IPS-15b (cell line): Measurements from ENCODE around the gene JHY.

ENCODE experiments used
- H3K27me3 ChIP-seq: one replicate; pipeline ENCODE4 v1.6.1; 2013; ENCODE audit warnings: low read length; ENCODE audit not compliant: control insufficient read depth, insufficient read depth
- H3K36me3 ChIP-seq: one replicate; pipeline ENCODE4 v1.6.1; 2013; ENCODE audit warnings: low read length; ENCODE audit not compliant: control insufficient read depth, insufficient read depth
- H3K4me1 ChIP-seq: one replicate; pipeline ENCODE4 v1.6.1; 2013; ENCODE audit warnings: mild to moderate bottlenecking, low read length; ENCODE audit not compliant: control insufficient read depth, insufficient read depth
- H3K4me3 ChIP-seq: one replicate; pipeline ENCODE4 v1.5.1; 2013; ENCODE audit warnings: low read depth, low read length
- H3K9ac ChIP-seq: one replicate; pipeline ENCODE4 v1.6.1; 2013; ENCODE audit warnings: low read depth, mild to moderate bottlenecking, low read length
- H3K9me3 ChIP-seq: one replicate; pipeline ENCODE4 v1.6.1; 2013; ENCODE audit warnings: mild to moderate bottlenecking, low read length; ENCODE audit not compliant: control insufficient read depth, insufficient read depth

JHY gene

GRCh38 chr11:122976061-122976733 lies 93.6 kb downstream of the JHY start:
- no peak overlapping the region for H3K9ac ChIP-seq
- peak overlapping the region; percentile 47 for H3K4me3 ChIP-seq
- H3K4me1 ChIP-seq = peaks cover 7% of the 10 kb centered on the region
- H3K36me3 ChIP-seq = no peaks in the 10 kb centered on the region
- H3K9me3 ChIP-seq = no peaks in the 10 kb centered on the region
- peaks cover 91% of the 10 kb centered on the region for H3K27me3 ChIP-seq

- peak overlapping the region; percentile 47 for H3K4me3 ChIP-seq
- peaks cover 8% of the 10 kb centered on the region for H3K4me1 ChIP-seq
- no peaks in the 10 kb centered on the region for H3K9me3 ChIP-seq
- peak overlapping the region; percentile 29 for H3K9ac ChIP-seq
- H3K27me3 ChIP-seq = peaks cover 94% of the 10 kb centered on the region
- H3K36me3 ChIP-seq = no peaks in the 10 kb centered on the region
Measured at GRCh38 chr11:122976734-122977469, 94.3 kb downstream of the JHY start.

DNA sequence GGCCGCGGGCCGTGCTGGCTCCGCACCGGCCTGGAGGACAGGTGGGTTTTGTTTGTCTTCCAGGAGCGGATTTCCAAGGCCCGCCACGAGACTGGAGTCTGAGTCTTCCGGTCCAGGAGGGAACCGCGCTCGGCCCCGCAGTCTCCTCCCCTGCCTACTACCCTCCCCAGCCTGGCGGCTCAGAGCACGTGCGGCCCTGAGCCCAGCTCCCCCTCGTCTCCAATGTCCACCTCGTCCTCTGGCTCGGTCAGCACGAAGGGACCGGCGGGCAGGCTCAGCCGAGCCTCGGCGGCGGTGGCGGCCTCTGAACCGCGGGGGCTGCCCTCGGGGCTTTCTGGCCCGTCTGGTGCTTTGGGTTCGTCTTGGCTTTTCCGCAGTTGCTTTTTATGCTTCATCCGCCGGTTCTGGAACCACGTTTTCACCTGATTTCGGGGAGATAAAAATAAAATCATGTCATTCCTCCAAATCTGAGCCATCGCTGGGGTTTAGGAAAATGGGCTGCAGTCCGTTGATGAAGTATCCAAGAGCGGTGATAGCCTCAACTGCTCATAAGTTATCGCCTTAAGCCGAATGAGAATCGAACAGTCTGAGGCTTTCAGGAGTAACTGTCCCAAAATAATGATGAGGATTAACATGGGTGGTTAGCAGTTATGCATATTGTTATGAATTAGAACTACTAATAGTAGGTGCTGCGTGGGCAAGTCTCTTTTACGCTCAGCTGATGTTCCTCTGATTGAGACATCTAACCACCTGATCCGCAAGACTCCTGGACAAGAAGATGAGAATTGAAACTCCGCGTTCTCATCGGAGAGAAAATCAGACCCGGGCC lies 95.1 kb downstream of the JHY start:
- Histone ChIP-seq H3K4me1 (peaks cover 11% of the 10 kb centered on the region), H3K9ac (peak overlapping the region; percentile 29), H3K36me3 (no peaks in the 10 kb centered on the region), H3K4me3 (peak overlapping the region; percentile 47), H3K9me3 (no peaks in the 10 kb centered on the region), H3K27me3 (peaks cover 98% of the 10 kb centered on the region)

DNA sequence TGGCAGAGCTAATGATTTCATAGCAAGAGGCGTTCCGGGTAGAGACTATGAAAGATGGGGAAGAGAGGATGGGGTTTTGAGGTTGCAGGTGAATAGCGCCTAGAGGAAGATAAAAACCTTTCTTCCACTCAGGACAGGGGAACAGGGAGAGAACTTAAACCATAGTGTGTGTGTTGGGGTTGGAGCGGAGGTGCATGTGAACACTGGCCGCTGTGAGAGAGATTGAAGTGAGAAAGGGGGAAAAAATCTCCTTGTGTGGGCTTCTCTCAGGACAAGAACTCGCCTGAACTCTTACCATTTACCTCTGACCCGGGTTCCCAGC lies 95.7 kb downstream of the JHY start:
- peak overlapping the region; percentile 47 for H3K4me3 ChIP-seq
- no peaks in the 10 kb centered on the region for H3K9me3 ChIP-seq
- no peak overlapping the region for H3K9ac ChIP-seq
- peaks cover 11% of the 10 kb centered on the region for H3K4me1 ChIP-seq
- no peaks in the 10 kb centered on the region for H3K36me3 ChIP-seq
- H3K27me3 ChIP-seq = peaks cover 98% of the 10 kb centered on the region

DNA sequence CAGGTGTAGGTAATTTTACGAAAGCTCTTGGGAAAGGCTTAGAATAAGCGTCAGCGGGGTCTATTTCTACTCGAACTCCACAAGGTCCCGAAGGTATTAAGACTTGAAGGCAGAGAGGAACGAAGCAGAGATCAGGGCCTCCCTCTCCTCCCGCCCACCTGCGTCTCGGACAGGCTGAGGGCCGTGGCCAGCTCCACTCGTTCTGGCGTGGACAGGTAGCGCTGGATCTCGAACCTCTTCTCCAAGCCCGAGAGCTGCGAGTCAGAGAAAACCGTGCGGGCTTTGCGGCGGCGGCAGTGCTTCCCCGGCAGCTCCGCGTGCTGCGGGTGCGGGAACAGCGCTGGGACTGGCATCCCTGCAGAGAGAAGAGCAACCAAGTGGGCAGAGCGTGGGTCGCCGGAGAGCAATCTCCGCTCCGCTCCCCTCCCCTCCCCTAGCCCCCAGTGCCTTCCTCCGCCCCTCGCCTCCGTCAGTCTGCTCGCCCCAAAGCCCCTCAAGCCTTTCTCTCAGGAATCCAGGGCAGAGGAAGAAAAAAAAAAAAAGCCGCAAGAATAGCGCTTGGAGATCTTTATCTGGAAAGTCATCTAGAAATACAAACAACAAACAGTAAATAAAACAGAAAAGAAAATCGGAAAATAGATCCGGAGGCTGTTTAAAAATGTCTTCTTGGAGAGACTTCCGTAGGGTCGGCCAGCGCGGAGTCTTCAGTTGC lies 96.7 kb downstream of the JHY start:
- Histone ChIP-seq H3K27me3 (peaks cover 98% of the 10 kb centered on the region), H3K36me3 (no peaks in the 10 kb centered on the region), H3K9me3 (no peaks in the 10 kb centered on the region), H3K4me3 (peak overlapping the region; percentile 37), H3K9ac (no peak overlapping the region), H3K4me1 (peaks cover 15% of the 10 kb centered on the region)

DNA sequence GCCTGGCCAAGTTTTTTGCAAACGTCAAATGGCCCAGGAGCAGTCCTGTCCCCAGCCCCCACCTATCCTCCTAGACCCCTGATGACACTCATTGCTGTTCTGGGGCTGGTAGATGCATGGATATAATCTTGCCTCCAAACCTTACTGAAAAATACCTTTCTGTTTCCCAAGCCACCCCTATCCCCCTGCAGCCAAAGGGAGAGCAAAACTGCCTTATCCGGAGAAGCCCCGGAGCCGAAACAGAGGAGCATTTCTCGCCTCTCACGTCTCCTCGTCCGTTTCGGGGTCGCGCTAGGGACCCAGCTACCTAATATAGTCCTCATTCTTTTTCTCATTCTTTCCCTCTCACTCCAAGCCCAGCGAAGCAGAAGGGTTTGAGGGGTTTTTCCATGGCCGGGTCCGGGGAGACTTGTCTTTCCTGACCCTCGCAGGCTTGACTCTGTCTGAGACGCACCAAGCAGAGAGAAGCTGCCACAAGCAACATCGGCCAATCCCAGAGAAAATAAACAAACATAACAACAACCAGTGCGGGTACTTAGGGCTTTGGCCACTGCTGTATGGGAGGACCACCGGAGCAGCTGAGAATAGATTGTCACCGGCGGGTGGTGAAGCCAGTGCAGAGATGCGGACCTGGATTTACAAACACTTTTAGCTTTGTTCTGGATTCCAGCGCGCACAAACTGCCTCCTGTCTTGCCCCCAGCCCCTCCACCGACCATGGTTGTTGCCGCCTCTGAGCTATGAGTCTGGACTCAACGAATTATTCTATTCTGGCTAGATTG lies 97.4 kb downstream of the JHY start:
- peaks cover 98% of the 10 kb centered on the region for H3K27me3 ChIP-seq
- no peak overlapping the region for H3K9ac ChIP-seq
- H3K4me1 ChIP-seq = peaks cover 15% of the 10 kb centered on the region
- peak overlapping the region; percentile 27 for H3K4me3 ChIP-seq
- no peaks in the 10 kb centered on the region for H3K9me3 ChIP-seq
- no peaks in the 10 kb centered on the region for H3K36me3 ChIP-seq

DNA sequence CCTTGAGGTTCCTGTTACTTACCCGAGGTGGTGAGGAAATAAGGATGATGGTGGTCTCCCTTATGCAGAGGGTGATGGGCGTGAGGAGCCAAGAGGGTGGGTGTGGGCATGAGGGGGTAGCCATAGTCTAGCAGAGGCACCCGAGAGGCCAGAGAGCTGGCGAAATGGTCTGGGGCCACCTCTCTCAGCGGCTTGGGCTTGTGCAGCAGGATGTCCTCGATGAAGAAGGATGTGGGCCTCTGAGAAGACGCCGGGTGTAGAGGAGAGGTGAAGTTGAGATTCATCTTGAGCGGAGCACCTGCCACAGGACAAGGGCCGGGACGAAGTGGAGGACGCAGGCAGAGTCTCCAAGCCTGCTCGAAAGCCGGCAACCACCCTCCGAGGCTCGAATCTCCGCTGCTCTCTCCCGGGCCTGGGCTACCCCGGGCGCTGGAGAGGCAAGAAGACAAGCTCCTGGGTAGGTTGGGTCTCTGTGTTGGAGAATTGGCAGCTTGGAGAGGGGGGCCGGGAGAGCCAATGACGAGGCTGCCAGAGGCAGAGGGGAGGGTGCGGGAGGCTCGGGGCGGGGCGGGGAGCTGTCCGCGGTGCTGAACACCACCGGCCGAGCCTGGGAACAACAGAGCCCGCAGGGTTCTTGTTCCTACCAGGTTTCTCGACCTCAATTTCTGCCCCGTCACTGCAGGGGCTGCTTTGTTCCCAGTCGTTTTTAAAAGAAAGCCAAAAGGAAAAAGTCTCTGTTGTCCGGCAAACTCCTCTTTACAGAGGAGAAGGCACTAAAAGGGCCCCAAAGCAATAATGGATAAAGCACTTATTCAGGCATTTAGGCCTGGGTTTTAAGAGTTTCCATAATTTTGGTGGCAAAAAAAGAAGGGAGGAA lies 99.1 kb downstream of the JHY start, which contains the start of gene BSX:
TSS of gene BSX (minus strand) at position 447 of the 877 bp plus-strand sequence. CDS start at position 284, 163 bp downstream.
- Histone ChIP-seq H3K4me3 (peak within 1 kb of the TSS; percentile 38), H3K36me3 (no peaks in the 10 kb centered on the region), H3K4me1 (peaks cover 15% of the 10 kb centered on the region), H3K9me3 (no peaks in the 10 kb centered on the region), H3K27me3 (peaks cover 98% of the 10 kb centered on the region), H3K9ac (no peak within 1 kb of the TSS)

GRCh38 chr11:122983438-122984185 lies 101.1 kb downstream of the JHY start:
- H3K27me3 ChIP-seq = peaks cover 90% of the 10 kb centered on the region
- peaks cover 8% of the 10 kb centered on the region for H3K4me1 ChIP-seq
- H3K4me3 ChIP-seq = peak overlapping the region; percentile 74
- no peak overlapping the region for H3K9ac ChIP-seq
- no peaks in the 10 kb centered on the region for H3K9me3 ChIP-seq
- H3K36me3 ChIP-seq = no peaks in the 10 kb centered on the region

- no peaks in the 10 kb centered on the region for H3K9me3 ChIP-seq
- H3K9ac ChIP-seq = peak overlapping the region; percentile 24
- peak overlapping the region; percentile 74 for H3K4me3 ChIP-seq
- H3K36me3 ChIP-seq = no peaks in the 10 kb centered on the region
- H3K27me3 ChIP-seq = peaks cover 88% of the 10 kb centered on the region
- H3K4me1 ChIP-seq = peaks cover 8% of the 10 kb centered on the region
Measured at GRCh38 chr11:122984186-122985011, 101.8 kb downstream of the JHY start.
